B cell (primary cell): Measurements from ENCODE around the gene FAM149B1.

Source experiments
- EZH2 ChIP-seq: IDR thresholded peaks from 2 replicates; pipeline ENCODE4 v1.6.1; 2012; ENCODE audit warnings: borderline replicate concordance, low read depth, mild to moderate bottlenecking, moderate library complexity, low read length; ENCODE audit not compliant: insufficient read depth, poor library complexity, severe bottlenecking
- TF ChIP-seq, protein P1 (sequence below): fragments of 200-600 bp; IDR thresholded peaks from one replicate; pipeline ENCODE4 v1.8.0; 2022; ENCODE audit warnings: antibody characterized with exemption, mild to moderate bottlenecking

DNA sequence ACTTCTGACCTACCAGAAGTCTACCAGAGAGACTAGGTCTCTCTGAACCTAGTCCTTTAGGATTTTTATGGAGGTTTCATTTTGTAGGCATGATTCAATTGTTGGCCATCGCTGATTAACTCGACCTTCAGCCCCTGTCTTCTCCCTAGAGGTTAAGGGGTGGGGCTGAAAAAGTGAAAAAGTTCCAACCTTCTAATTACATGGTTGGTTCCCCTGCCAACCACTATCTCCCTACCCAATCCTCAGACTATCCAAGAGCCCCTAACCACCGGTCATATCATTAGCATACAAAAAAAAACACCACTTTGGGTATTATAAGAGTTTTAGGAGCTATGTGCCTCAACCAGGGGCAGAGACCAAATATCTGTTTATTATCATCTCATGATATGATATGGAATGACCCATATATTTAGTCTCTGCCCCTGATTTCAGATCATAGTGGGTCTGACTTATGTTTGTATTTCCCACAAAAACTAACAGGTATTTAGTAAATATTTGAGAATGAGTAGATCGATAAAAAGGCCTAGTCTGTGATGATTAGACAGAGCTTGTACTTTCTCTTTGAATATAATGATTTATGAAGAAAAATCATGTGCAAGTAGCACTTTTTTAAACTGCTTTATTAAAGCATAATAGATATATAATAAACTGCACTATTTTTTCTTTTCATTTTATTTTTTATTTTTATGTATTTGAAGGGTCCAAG is 43.3 kb downstream of the FAM149B1 start:
- TF ChIP-seq, protein P1, sequence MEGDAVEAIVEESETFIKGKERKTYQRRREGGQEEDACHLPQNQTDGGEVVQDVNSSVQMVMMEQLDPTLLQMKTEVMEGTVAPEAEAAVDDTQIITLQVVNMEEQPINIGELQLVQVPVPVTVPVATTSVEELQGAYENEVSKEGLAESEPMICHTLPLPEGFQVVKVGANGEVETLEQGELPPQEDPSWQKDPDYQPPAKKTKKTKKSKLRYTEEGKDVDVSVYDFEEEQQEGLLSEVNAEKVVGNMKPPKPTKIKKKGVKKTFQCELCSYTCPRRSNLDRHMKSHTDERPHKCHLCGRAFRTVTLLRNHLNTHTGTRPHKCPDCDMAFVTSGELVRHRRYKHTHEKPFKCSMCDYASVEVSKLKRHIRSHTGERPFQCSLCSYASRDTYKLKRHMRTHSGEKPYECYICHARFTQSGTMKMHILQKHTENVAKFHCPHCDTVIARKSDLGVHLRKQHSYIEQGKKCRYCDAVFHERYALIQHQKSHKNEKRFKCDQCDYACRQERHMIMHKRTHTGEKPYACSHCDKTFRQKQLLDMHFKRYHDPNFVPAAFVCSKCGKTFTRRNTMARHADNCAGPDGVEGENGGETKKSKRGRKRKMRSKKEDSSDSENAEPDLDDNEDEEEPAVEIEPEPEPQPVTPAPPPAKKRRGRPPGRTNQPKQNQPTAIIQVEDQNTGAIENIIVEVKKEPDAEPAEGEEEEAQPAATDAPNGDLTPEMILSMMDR, result no peak
- no peak for TF ChIP-seq EZH2
